ENCODE results near the gene UIMC1.

DNA sequence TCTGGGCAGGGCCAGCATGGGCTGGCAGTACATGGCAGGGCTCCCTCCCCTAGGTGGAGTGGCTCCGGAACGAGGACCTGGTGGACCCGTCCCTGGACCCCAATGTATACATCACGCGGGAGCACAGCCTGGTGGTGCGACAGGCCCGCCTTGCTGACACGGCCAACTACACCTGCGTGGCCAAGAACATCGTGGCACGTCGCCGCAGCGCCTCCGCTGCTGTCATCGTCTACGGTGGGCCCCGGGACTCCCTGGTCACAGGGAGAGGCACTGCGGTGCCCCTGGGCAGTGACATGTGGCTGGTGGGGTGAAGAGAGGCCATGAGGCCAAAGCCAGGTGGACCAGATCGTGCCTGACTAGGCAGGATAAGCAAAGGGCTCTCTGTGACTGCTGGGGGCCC is 137.8 kb downstream of the UIMC1 start:
- no peak for TF ChIP-seq CTCF (IDR thresholded peaks at IDR 0.05)
- no peak for TF ChIP-seq POLR2A (IDR thresholded peaks at IDR 0.05)

Data from lower leg skin (tissue), 3 donors.